HG03280 (cell line): ENCODE results near the gene TRIO.
A peak's percentile ranks its signal among the peaks of the same experiment; 100 is the strongest.

Experiments used
- ATAC-seq: cut with Tn5 transposase; IDR thresholded peaks from one replicate; pipeline ENCODE4 v1.9.1; 2021; ENCODE audit warnings: mild to moderate bottlenecking, moderate library complexity; ENCODE audit not compliant: unreplicated experiment

Gene TRIO

DNA sequence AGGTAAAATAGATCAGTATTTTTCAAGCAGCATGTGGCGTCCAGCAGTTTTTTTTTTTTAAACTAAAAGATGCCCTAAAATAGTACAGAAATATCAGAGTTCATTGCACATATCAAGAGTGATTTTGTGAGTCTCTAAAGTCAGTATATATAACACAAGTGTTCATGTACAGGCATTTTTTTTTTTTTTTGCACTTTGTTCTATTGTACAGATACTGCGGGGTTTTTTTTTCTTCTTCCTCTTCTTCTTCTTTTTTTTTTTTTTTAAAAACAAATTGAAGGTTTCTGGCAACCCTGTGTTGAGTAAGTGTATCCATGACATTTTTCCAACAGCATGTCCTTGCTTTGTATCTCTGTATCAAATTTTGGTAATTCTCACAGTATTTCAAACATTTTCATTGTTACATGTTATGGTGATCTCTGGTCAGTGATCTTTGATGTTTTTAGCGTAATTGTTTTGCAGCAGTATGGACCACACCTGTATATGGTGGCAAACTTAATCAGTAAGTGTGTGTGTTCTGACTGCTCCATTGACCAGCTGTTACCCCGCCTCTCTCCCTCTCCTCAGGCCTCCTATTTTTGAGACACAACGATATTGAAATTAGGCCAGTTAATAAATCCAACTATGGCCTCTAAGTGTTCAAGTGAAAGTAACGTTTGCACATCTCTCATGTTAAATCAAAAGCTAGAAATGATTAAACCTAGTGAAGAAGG, 76.8 kb downstream of the TRIO start:
- no peak for ATAC-seq

DNA sequence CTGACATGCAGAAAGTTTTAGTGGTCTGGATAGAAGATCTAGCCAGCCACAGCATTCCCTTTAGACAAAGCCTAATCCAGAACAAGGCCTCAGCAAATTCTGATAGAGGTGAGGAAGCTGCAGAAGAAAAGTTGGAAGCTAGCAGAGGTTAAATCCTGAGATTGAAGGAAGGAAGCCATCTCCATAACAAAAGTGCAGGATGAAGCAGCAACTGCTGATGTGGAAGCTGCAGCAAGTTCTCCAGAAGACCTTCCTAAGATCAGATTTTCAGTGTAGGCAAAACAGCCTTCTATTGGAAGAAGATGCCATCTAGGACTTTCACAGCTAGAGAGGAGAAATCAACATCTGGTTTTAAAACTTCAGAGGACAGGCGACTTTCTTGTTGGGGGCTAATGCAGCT, 77.5 kb downstream of the TRIO start:
- ATAC-seq: no peak

DNA sequence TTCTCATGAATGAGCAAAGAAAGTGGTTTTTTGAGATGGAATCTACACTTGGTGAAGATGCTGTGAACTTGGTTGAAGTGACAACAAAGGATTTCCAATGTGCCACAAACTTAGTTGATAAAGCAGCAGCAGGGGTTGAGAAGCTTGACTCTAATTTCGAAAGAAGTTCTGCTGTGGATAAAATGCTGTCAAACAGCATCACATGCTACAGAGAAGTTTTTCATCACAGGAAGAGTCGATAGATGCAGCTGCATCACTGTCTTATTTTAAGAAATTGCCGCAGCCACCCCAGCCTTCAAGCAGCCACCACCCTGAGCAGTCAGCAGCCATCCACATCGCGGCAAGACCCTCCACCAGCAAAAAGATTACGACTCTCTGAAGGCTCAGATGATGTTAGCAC, 78.6 kb downstream of the TRIO start:
- no peak for ATAC-seq

DNA sequence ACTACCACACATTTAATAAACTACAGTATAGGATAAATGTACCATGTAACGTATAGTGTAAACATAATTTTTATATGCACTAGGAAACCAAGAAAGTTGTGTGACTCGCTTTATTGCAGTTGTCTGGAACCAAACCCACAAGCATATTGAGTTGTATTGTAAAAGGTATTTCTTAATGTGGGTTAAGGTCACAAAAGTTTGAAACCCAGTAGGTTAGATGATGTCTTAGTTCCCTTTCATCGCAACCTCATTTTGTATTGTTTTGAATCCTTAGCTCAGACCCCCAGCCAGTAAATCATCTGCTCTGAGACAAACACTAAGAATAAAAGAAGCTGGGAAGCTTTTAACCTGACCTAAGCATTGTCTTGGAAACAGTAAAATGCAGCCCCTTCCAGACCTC, 79.1 kb downstream of the TRIO start:
- ATAC-seq: no peak

DNA sequence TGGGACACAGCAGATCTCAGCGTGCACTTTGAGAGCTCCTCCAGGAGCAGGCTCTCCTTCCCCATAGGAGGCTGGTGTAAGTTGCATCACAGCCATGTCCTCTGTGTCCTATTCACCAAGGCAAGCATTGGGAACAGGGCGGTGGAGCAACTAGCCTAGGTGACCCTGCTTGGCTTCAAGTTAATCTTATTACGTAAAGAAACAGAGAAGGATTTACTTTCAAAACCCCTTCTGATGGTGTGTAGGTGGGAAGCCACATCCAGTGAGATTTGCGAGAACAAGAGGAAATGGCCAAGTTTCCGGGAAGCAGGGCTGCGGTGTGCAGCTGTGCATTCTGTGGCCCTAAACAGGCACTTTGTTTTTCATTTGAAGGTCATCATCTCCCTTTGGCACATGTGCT, 80.2 kb downstream of the TRIO start:
- ATAC-seq: no peak

DNA sequence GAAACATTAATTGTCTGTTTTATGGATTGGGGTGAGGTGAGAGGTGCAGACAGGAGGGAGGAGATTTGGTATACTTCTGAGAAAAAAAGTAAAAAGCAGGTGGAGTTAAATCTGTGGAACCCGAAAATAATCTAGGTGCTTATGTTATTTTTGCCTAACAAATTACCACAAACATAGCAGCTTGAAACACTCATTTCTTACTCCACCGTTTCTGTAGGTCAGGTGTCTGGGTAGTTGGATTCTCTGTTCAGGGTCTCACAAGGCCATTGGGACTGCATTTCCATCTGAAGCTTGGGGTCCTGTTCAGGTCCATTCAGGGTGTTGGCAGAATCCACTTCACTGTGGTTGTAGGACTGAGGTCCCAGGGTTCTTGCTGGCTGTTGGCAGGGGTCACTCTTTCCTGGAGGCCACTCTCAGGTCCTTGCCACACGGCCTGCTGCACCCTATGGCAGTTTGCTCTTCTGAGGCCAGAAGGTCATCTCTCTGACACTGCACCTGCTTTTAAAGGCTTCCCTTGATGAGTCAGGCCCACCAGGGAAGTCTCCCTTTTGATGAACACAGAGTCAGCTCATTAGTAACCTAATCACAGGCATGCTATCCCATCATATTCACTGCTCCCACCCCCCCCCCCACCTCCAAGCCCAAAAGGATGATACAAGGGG, 82.2 kb downstream of the TRIO start:
- peak; percentile 53 for ATAC-seq

DNA sequence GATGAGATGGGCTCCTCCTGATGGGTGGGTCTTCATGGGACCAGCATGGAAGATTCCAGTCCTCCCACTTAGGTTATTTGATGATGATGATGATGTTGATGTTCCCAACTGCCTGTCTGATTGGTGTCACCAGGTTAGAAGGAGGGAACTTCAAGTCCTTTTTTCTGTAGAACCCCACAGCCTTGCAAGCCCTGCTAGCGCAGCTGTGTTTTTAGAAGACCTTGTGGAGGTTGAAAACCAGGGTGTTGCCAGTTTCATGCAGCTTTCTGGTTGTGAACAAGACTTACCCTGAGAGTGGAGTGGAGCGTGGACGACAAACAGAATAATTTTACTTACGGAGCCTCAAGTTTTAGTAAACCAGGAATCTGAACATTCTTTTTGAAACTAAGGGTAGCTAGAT, 83.0 kb downstream of the TRIO start:
- no peak for ATAC-seq

DNA sequence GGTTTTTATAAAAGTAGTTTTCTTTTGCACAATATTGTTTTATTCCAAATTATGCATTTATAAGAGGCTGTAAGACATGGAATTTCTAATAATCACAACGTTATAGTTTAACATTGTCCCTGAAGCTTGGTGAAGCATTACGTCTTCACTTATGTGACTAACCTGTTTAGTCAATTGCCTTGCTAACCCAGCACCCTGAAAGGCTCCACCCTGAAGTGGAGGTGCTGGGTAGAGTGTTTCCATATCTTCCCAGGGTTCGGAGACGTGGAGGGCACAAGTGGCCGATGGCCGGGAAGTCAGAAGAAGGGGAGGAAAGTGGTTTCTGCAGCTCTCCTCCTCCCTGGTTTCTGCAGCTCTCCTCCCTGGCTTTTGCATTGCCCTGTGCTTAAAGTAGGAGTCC, 83.4 kb downstream of the TRIO start:
- no peak for ATAC-seq

DNA sequence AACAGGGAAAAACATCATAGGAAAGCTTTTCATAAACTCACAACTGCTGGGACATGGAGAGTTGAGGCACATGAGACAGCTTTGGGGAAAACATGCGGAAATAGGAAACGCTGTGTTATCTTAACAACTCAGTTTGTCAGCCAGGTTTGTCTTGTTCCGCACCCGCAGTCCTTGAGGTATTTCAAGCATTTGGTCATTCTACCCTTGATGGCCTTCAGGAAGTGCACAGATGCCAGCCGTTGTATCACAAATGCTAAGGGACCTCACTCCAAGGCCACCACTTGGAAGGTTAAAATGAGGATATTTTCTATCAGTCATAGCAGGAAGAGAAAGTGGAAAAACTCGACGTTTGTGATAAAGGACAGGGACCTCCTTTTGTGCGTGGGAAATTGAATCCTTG, 83.8 kb downstream of the TRIO start:
- ATAC-seq: no peak

DNA sequence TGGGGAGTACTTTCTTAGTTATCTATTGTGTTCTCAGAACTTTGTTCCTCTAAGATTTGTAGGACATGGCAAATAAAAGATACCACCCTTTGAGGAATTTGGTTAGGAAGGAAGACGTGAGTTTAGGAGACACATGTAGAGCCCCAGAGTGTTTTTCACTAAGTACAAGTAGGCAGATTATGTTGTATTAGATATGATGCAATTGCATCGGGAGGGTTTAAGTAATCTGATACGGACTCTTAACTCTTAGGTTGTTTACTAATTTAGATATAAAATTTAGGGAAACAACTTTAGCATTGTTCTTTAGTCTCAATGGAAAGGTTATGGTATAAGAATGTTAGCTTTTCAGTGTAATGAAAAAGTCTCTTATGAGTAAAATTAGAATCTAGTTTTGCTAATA, 84.4 kb downstream of the TRIO start:
- ATAC-seq: no peak

DNA sequence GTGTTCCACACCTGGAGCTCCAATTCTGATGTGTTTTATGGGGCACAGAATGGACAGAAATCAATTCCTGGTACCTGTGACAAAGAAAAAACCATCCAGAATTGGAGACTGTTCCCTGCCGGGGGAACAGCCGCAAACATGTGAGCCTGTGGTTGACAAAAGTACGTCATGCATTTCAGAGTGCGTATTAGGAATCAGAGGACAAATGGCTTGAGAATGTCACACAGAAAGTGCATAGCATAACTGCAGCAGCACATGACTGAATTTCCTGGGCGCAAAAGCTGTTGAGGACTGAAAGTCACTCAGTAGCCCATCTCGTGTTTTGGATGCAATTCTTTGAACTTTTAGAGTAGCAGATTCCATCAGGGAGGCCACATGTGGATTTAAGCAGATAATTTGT, 85.1 kb downstream of the TRIO start:
- no peak for ATAC-seq

DNA sequence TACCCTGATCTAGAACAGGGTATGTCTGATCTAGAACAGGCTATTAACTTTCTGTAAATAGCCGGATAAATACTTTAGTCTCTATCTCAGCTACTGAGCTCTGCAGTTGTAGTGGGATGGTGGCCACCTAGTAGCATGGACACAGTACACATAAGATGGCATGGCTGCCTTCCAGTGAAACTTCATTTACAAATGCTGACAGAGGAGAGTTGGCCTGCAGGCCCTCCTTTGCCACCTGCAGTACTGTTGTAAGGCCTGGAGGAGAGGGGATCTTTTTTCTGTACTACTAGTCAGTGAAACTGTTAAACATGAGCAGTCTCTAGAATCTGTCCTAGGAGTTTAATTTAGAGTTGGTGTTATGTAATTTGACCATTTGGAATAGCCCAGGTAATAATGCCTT, 86.0 kb downstream of the TRIO start:
- peak; percentile 49 for ATAC-seq

DNA sequence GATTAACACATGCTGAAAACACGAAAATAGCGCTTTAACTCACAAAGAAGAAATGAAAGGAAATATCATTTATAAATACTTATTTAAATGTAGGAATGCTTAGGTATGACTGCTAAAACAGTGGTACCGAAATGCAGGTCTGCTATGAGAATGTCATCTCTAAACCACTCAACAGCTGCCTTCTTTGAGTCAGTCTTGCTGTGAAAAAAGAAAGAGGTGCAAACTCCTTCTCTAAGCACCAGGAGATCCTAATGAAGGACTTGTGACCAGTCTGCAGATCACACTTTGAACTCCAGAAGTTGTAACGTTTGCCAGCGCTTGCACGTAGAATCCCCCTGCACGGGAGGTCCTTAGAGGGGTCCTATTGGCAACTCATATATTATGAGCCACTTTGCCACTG, 86.6 kb downstream of the TRIO start:
- no peak for ATAC-seq

DNA sequence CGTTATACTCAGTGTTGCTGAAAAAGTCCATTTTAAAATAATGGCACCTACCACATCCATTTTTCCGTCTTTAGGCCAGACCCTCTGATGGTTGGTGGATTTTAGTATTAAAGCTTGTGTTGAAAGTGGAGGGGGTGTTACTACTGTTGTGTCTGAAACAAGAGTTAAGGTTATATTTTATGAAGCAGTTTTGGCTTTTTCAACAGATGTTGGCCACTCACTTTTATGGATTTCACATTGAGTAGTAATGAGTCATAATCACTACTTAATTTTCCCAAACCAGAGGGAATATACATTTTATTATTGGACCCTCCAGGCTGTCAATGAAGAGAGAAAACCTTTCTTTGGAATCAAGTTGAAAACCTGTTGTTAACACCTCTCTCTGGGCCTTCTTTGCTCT, 88.0 kb downstream of the TRIO start:
- ATAC-seq: no peak

DNA sequence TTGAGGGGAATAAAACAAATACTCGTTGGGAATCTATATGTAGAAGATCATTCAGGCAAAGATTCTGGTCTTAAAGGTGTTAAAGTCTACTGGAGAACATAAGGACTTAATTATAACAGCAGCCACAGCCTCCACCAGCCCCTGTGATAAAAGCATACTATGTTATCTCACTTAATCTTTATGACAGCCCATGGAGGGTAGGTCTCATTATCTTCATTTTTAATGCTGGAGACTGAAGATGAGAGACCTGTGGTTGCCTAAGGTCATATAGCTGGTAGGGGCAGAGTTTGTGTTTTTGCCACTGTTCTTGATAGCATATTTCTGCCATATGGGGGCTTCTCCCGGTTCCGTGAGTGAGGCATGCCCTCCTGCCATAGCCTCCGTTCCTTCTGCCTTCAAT, 88.7 kb downstream of the TRIO start:
- ATAC-seq: no peak

DNA sequence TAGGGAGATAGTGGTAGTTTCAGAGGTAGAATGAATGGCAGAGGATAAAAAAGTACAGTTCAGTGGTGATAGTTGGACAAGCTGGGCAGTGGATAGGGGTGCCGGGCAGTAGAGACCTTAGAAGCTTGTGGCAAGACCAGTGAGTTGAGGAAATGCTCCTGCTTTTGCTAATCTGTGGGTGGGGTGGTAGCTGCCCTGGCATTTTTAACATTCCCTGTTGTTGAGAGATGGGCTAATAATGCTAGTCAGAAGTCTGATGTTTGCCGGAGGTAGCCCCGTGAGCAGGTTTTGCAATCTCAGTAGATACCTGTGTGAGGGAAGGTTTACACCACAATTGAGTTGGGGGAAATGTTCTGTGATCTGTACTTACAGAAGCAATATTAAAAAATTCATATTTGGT, 91.1 kb downstream of the TRIO start:
- ATAC-seq: no peak

DNA sequence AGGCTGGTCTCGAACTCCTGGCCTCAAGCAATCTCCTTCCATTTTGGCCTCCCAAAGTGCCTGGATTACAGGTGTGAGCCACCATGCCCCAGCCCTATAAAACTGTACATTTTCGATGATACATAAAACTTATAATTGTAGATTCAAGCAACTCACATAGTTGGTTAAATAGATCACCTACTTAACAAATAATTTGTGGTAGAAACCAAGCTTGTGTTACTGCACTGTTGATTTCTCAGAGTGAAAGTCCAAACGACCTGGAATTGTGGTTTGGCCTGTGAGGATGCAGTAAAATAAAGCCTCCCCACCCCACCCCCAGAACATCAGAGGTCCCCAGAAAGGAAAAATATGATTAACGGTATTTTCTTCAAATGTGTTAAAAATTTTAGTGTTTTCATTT, 92.7 kb downstream of the TRIO start:
- ATAC-seq: no peak

DNA sequence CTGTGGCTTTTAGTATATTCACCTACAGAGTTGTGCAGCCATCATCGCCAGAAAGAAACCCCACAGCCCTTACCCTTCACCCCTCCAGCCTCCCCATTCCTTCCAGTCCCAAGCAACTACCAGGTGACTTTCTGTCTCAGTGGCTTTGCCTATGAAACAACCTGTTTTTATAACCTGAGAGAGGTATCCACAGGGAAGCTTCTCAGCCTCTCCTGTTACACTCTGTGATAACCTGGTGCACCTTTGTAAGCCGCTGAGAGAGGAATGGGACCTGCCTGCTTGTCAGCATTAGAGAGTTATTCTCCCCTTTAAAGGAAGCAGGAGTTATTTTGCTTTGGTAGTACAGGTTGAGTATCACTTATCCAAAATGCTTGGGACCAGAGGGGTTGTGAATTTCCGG, 93.6 kb downstream of the TRIO start:
- ATAC-seq: no peak

DNA sequence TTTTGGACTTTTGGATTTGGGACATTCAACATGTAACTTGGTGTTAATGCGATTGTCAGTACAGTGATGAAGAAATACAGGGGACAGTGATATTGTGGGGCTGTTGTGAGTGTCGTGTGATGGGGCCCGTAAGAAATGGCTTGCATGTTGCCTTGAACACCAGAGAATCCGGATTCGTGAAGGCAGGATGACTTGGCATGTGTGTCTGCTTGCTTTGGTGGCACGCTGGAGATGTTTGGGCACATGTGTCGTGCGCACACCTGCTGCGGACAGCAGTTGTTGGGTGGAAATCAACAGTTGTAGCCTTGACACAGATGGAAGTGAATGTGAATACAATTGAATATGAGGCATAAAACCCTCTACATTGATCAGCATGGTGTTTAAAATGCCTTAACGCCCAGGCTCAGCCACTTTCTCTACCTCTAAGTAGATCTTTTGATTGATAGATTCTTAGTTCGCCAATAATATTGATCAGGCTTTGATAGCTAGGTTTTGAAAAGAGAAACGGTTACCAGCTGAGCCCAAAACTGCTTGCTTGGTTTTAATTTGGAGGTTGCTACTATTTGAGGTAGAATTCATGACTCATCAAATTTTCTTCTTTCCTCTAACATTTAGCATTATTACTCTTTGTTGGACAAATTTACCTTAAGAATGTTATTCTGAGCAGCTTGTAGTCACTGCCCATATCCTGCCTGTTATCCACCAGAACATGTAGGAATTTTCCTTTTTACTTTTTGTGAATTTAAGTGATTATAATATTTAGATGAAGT, 94.4 kb downstream of the TRIO start:
- ATAC-seq: no peak

DNA sequence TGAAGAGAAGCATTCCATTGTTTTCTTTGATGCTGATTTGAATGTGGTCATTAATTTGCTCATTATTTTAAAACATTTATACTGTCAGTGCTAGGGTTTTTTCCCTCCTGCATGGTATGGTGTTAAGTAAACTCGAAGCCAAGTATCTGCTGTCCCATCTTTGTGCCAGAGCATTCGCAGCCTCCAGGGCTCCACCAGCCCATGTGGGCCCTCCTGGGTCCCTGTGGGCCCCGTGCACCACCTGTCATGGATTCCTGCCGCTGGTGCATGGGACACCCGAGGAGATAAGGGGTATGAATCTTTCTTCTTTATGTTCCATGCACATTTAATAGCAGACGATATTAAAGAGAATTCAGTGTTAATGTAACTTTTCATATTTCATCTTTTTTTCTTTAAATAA, 95.1 kb downstream of the TRIO start:
- no peak for ATAC-seq

DNA sequence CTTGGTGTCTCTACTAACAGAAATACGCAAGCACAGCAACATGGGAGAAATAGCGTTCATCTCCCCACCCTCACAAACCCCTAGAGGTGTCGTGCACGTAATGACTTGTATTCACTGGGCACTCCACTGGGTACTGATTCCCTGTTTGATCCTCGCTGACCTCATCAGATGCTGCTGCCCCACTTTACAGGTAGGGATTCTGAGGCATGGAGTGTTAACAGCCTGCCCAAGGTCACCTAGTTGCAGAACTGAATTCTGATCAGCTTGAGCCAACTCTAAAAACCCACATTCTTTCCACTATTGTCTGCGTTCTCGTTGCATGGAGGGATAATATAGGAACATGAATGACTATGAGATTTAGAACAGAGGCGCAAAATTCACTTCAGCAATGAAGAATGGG, 96.3 kb downstream of the TRIO start:
- no peak for ATAC-seq

DNA sequence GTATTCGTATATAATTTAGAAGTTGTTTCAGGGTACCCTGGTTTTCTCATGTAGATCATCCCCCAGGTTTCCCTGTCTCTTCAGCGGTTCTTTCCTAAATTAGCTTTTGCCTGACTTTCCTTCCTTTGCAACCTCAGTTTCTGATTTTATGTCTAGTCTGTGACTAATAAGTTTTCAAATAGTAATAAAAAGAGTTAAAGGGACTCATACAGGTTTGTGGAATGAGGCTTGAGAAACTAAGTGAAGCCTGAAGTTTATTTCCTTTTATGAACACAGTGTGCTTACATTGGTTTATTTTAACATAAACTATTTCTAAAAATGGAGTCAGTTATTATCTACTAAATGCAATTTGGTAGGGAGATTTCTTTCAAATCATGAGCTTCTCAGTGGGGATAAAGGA, 96.8 kb downstream of the TRIO start:
- no peak for ATAC-seq
